Measurements from ENCODE around the gene MGRN1.

The MGRN1 gene

DNA sequence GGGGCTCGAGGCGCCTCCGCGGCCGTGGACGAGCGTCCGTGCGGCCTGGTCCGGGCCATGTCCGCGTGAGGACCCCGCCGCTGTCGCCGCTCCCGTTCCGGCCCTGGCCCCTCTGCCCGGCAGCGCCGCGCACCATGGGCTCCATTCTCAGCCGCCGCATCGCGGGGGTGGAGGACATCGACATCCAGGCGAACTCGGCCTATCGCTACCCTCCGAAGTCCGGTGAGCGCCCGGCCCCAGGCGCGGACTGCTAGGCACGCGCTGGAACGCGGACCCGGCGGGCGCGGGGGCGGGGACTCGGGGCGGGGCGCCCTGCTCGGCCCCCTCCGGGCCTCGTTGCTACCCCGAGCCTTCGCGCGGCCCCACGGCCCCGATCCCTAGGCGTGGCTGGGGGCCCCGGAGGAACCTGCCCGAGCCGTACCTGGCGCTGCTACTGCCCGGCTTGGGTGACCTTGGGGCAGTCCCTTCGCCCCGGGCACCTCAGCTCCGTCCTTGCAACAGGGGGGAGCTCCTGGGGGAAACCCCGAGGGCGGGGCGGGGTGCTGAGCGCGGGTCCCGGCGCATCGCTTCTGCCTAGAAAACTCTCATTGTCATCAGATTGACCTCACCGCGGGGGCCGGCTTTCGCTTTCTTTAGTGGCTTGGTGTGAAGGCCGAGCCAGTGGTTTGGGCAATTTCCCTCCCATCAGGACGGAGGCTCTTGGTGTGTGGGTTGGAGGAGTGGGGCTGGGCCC lies 367 bp downstream of the MGRN1 start:
- peak; percentile 29 to 74 for DNase-seq (ENCODE audit: low read depth in 2 of 2)

DNA sequence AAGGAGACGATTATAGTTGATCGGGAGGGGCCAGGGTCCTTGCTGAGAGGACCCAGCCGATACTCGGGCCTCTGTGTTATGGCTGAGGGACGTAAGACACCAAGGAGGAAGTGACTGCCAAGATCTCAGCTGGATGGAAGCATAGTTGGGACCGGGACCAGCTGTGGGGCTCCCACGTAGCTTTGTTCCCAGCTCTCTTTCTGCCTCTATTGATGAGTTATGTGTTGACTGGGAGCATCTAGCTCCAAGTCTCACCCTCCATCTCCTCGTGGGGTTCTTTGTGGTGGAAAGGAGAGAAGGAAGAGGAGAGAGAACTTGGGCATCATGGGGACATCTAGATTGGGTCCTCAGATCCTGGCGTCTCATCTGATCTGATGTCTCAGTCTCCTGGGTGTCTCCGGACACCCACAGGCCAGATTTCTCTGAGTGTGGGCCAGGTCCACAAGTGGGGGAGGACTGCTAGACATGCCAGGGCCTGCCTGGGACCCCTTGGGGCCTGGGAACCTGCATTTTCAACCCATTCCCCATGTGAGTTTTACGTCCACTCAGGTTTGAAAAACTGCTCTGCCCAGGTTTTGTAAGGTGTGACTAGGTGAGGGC lies 1.0 kb downstream of the MGRN1 start:
- DNase-seq (ENCODE audit: low read depth in 2 of 2): no peak

DNA sequence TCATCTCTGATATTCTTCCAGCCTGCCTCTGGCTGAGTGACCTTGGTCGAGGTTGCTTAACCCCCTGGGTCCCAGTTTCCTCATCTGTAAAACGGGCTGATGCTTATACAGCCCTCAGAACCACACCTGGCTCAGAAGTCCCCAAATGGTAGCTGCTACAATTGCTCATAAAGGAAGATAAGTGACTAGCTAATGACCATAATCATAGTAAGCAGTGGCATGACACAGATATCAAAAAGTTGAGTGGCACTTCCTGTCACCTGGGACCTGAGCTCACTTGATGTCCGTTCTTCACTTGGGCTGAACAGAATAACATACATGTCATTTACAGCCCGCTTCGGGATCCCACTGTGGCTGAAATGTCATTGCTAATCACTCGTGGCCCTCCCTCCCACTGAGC lies 1.8 kb downstream of the MGRN1 start:
- no peak for DNase-seq (ENCODE audit: low read depth in 2 of 2)

GRCh38 chr16:4628283-4628682 lies 3.7 kb downstream of the MGRN1 start:
- no peak for DNase-seq (ENCODE audit: low read depth in 2 of 2)

DNA sequence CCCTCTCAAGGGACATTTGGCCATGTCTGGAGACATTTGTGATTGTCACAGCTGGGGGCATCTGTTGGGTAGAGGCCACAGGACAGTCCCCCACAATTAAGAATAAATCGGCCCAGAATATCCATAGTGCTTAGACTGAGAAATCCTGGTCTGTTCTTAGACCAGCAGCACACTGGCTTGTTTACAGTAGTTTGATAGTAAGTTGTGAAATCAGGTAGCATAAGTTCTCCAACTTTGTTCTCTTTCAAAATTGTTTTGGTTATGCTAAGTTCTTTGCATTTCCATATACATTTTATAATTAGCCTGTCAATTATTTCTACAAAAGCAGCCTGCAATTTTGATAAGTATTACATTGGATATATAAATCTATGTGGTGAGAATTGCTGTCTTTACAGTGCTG lies 6.8 kb downstream of the MGRN1 start:
- DNase-seq (ENCODE audit: low read depth in 2 of 2): no peak

GRCh38 chr16:4633910-4634635 lies 9.4 kb downstream of the MGRN1 start:
- DNase-seq (ENCODE audit: low read depth in 2 of 2): no peak

- DNase-seq (ENCODE audit: low read depth in 2 of 2): no peak
These were observed 10.1 kb downstream of the MGRN1 start for GRCh38 chr16:4634768-4635167.

DNA sequence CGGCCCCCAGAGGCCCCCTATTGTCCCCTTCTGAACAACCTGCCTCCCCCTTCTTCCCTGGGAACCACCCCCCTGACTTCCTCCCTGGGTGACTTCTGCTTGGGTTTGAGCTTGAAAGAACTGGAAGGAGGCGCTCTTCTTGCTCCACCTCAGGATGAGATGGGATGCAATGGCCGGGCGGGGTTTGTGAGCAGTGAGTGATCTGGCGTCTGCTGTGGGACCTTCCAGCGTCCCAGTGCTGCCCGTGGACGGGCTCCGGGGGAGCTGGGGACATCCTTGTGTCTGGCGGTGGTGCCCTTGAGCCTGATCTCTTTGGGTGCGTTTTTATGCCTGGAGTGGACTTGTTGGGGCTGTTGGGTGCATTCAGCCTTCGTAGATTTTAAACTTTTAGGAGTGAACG lies 11.6 kb downstream of the MGRN1 start:
- no peak for DNase-seq (ENCODE audit: low read depth in 2 of 2)

GRCh38 chr16:4637501-4638166 lies 13.0 kb downstream of the MGRN1 start:
- DNase-seq (ENCODE audit: low read depth in 2 of 2): no peak

DNA sequence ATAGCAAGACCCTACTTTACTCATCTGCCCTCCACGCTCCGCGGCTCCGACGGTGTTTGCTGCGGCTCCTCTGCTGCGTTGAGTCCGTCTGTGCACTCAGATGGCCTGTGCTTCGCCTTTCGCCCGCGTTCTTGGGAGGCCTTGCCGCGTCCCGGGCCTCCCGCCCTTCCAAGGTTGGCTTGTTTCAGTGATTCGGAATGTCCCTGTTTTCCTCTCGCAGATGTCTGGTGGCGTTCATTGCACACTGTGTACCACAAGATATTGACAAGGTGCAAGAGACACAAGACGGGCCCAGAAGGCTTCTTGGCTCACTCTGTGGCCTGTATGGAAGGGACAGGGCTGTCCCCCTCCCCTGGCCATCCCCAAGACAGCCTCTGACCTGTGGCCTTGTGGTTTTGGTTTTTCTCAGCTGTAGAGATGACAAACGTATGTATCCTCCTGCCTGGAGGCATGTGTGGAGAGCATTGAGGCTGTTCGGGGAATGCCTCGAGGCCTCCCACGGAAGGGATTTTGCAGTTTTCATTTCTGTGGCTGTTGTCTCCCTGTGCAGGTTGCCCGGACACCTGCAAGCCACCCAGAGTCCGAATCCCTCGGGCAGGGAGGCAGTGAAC lies 15.4 kb downstream of the MGRN1 start:
- no peak for DNase-seq (ENCODE audit: low read depth in 2 of 2)

DNA sequence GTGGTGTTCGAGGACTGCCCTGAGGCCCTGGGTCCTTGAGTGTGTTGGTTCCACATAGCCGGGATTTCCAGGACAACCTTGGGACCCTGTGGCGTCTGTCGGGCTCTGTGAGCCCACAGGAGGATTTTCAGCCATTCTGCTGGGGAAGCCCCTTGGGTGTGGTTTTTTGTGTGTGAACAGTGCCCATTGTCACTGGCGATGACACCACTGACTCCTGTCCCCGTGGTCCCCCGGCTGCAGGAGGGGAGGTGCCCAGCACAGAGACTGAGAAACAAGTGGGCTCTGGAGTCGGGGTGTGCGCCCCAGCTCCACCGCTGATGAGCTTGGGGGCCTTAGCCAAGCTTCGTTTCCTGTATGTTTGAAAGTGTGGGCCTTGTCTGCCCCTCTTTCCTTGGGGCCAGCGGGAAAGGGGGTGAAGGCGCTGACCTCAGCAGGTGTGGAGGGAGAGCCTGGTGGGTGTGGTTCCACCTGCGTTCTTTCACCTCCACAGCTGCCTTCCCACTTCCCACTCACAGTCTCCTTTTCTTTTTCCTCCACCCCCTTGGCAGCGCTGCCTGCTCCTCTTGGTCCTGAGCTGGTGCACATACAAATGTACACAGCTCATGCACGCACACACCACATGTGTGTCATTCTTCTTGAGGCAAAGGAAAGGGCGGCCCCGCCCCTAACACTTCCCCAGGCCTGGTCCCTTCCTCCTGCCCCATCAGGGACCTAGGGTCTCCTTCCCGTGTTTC lies 16.1 kb downstream of the MGRN1 start:
- no peak for DNase-seq (ENCODE audit: low read depth in 2 of 2)

- DNase-seq (ENCODE audit: low read depth in 2 of 2): no peak
These were observed 16.7 kb downstream of the MGRN1 start for GRCh38 chr16:4641306-4641687.

- DNase-seq (ENCODE audit: low read depth in 2 of 2): no peak
These were observed 17.3 kb downstream of the MGRN1 start for GRCh38 chr16:4641895-4642294.

DNA sequence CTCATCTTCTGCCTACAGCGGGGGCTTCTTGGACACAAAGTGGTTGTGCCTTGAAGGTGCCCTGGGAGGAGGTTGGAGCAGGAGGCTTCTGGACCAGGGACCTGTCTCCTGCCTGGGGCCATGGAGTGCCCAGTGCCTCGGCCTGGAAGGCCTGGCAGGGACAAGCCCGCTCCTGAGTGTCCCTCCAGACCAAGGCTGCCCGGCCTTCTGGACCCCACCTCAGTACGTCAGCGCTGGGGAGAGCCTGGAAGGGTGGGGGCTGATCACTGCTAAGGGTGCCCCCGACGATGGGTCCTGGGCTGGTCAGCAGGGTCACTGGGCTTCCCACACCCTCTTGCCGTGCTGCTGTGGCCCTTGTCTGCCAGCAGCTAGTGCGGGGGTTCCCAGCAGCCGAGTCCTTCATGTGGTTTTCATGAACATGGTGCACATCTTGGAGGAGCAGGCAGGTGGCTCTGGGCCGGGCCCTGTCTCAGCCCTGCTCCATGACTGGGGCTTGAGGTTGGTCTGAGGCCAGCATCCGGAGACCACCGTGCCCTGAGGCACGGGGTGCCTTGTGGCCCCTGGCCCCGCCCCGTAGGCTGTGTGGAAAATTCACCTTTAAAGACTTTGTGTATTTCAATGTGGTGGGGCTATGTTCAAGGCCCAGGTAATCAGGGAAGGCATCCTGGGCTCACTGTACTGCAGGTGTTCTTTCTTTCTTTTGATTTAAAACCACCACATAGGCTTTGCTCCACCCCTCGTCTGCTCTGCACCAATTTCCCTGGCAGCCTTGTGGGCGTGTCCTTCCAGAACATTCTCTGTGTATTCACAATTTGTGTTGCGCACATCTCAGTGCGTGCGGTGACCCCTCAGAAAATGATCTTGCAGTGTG lies 22.4 kb downstream of the MGRN1 start:
- DNase-seq (ENCODE audit: low read depth in 2 of 2): no peak

DNA sequence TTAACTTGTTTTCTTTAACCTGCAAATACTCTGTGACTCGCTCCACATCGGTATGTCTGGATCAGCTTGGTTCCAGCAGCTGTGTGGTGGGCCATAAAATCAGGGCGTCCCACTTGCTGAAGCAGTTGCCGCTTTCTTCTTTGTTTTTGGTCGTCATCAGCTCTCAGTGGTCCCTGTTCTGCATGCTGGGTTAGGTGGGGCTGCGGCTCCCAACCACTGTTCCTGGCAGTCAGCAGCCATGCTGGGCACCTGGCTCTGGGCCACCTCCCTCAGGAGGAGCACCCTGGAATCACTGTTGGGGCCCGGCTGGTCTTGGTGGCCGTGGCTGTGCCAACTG lies 23.0 kb downstream of the MGRN1 start:
- DNase-seq (ENCODE audit: low read depth in 2 of 2): no peak

GRCh38 chr16:4648917-4649316 lies 24.3 kb downstream of the MGRN1 start:
- no peak for DNase-seq (ENCODE audit: low read depth in 2 of 2)

DNA sequence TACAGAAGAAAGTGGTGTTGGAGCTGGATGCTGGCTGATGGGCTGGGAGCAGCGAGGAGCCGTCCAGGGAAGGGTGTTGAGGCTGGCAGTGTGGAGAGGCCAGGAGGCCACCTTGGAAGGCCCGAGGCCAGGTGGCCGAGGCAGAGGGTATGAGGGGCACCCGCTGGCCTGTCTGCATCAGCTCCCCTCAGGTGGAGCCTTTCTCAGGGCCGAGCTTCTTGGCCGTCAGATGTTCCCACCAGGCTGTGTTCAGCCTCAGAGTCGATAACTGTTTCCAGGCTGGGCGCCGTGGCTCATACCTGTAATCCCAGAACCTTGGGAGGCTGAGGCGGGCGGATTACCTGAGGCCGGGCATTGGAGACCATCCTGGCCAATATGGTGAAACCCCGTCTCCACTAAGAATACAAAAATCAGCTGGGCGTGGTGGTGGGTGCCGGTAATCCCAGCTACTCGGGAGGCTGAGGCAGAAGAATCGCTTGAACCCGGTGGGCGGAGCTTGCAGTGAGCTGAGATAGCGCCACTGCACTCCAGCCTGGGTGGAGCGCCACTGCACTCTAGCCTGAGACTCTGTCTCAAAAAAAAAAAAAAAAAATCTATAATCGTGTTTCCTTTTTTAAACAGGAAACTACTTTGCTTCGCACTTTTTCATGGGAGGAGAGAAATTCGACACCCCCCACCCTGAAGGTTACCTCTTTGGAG lies 25.3 kb downstream of the MGRN1 start:
- no peak for DNase-seq (ENCODE audit: low read depth in 2 of 2)

- DNase-seq (ENCODE audit: low read depth in 2 of 2): peak; percentile 46 to 72
These were observed 25.9 kb downstream of the MGRN1 start for GRCh38 chr16:4650443-4651074.

DNA sequence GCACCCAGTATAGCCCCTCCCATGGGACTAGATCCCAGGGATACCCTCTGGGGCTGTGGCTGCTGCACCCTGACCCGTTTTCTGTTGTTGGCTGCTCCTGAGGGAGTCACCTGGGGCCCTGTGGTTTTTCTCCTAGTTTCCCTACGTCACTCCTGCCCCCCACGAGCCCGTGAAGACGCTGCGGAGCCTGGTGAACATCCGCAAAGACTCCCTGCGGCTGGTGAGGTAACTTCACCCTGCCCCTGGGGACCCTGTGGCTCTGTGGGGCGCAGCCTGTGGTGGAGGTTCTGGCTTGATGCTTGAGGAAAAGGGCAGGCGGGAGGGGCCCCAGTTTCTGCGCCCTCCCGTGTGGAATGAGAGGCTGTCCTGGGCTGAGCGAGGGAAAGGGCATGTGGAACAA lies 27.2 kb downstream of the MGRN1 start:
- no peak for DNase-seq (ENCODE audit: low read depth in 2 of 2)

- no peak for DNase-seq (ENCODE audit: low read depth in 2 of 2)
These were observed 27.9 kb downstream of the MGRN1 start for GRCh38 chr16:4652561-4652960.
